Limb (tissue), 2 donors: ENCODE results near the gene DNTT.

Experiments
- DNase-seq, 2 donors: peaks; one replicate each; pipeline ENCODE4 v3.0.0-alpha.2; 2016; ENCODE audit errors: extremely low spot score in 2 of 2

The DNTT gene

GRCh38 chr10:96304230-96304629 is at the start of gene DNTT:
Gene DNTT, plus strand, starts transcription at chr10:96304434. Its CDS starts 64 bp downstream, at chr10:96304498.
- DNase-seq, result no peak

GRCh38 chr10:96254976-96255375 is 49.3 kb upstream of the DNTT start:
- DNase-seq, result no peak

DNA sequence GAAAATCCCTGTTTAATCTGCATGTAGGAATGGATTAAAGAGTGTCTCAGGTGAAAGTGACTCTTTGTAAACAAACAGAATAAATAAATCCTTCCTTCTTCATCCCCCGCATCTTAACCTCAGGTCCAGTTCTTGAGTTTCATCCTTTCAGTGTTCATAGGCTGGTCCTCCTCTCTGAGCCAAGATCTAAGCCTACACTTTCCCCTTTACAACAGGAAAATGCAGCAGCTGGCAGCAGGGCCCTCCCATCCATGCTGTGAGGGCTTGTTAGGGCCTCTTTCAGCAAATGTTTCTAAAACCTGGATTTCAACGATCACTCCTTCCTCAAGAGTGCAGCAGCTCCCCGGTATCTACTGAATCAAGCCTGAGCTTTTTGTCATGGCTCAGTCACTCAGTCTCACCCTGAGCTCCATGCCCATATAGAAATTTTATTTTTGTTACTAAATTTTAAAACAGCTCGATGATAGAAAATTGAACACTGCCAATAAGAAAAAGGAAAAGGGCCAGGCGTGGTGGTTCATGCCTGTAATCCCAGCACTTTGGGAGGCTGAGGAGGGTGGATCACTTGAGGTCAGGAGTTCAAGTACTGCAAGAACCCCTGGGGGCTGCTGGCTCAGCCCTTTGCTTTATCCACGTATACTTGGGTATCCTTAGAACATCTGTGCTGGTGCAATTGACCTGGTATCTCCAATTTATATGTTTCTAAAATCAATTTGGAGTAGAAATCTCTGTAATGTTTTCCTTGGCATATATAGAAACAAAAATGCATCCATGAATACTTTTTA is 48.5 kb upstream of the DNTT start:
- peak in 1 of 2 donors; percentile 11 for DNase-seq

GRCh38 chr10:96257944-96258343 is 46.3 kb upstream of the DNTT start:
- DNase-seq, result peak in 1 of 2 donors; percentile 34

- DNase-seq, result no peak
Measured at GRCh38 chr10:96259150-96259549, 45.1 kb upstream of the DNTT start.

- peak in 1 of 2 donors; percentile 19 for DNase-seq
Measured at GRCh38 chr10:96260014-96260413, 44.2 kb upstream of the DNTT start.

DNA sequence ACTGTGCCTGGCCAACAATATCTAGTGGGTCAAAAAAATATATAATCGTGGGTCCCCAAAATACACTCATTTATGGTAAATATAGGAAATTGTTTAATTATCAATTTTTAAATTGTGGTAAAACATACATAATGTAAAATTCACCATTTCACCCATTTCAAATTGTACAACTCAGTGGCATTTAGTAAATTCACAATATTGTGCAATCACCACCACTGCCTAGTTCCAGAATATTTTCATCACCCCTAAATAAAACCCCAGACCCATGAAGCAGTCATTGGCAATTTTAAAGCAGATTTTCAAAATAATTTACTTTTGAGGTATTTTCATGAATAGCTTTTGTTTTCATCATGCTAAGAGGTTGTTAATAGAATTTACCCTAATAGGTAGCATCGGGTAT is 43.1 kb upstream of the DNTT start:
- DNase-seq, result no peak

- no peak for DNase-seq
Measured at GRCh38 chr10:96261930-96262329, 42.3 kb upstream of the DNTT start.

DNA sequence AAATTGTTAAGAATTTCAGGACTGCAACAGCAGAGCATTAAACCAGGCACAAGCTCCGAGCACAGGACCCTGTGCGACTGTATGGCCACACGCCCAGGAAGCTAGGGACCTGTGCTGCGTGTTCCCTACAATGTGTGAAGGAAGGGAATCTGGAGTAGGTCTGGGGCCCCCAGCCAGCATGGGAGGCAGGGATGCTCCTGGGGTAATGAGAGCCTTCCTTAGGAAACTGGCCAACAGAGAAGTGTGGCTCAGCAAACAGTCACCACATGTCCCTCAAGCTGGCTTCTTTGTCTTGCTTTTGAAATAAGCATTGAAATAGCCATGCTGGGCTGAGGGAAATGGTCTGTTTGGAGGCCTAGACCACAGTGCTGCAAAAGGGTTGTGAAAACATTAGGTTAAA is 41.1 kb upstream of the DNTT start:
- no peak for DNase-seq

GRCh38 chr10:96263669-96264068 is 40.6 kb upstream of the DNTT start:
- no peak for DNase-seq

DNA sequence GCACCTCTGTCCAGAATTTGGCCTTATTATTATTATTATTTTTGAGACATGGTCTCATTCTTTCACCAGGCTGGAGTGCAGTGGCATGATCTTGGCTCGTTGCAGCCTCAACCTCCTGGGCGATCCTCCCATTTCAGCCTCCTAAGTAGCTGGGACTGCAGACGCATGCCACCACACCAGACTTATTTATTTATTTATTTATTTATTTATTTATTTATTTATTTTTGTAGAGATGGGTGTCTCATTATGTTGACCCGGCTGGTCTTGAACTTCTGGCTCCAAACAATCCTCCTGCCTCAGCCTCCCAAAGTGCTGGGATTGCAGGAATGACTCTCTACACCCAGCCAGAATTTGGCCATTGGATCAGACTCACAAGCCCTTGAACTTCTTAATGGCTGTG is 39.3 kb upstream of the DNTT start:
- DNase-seq, result no peak

- no peak for DNase-seq
Measured at GRCh38 chr10:96266118-96266770, 38.0 kb upstream of the DNTT start.

GRCh38 chr10:96267234-96267705 is 37.0 kb upstream of the DNTT start:
- DNase-seq, result no peak

DNA sequence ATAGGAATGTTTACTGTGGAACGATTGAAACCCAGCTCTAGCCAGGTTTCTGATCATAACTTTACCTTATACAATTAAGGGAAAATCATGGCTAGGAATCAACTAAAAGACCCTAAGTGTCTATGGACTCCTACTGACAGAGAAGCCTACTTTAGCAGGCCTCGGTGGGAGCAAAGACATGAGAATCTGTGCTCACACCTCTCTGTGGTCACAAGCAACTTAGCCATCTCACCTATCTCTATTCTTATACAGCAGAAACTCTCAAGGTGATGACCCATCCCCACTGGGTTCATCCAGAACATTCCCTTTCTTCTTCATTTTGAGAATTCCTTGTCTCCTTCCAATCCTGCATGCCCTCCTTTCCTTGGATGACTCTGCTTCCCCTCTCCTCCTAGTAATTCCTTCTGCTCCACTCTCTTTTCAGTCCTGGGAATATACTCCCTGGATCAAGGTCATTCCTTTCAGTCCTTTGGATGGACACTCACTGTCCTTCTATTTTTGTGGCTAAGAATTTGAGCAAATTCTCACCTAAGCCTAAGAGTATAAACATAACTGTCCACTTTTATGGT is 35.8 kb upstream of the DNTT start:
- no peak for DNase-seq

GRCh38 chr10:96269438-96270300 is 34.6 kb upstream of the DNTT start:
- DNase-seq, result no peak

- DNase-seq, result no peak
Measured at GRCh38 chr10:96270571-96270970, 33.7 kb upstream of the DNTT start.

- DNase-seq, result peak in 1 of 2 donors; percentile 20
Measured at GRCh38 chr10:96271016-96271815, 33.0 kb upstream of the DNTT start, which contains the start of gene BLNK. Gene BLNK, minus strand, starts transcription at chr10:96271569. Its CDS starts 171 bp downstream, at chr10:96271398.

DNA sequence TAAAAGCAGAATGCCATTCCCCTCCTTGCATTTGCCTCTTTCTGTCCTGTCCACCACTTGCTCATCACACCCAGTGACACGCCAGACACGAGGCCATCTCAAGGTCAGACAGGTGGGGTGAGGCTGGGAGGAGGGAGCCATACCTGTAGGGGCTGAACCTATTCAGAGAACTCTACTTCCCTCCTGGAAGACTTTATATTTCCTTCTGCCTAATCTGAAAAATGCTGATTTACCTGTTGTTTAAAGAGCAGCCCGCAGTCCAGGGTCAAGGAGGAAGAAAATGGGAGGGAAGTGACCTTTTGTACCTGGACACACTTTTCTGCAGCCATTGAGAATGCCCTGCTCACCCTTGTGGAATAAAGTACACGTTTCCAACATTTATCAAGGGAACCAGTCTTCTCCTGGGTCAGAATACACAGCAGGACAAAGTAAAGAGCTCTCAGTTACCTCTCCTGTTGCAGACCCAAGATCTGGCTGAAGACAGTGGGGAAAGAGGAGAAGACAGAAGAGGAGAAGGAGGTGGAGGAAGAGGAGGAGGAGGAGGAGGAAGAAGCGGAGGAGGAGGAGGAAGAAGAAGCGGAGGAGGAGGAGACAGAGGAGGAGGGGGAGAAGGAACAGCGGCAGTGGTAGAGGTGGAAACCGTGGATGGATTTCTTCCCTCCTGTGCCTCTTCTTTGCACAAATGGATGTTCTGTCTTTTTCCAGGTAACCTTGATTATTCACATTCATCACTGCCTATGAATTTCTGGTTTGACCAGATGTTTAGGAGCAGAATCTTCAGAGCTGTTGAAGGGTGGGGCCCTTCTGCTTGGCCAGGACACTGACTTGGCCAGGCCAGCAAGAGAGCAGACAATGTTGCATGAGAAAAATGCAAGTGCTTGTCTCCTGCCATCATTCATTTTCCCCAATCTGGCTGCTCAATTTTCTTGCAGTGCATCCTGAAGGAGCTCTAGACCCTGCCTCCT is 31.6 kb upstream of the DNTT start:
- no peak for DNase-seq

GRCh38 chr10:96275685-96276418 is 28.4 kb upstream of the DNTT start:
- no peak for DNase-seq
